Activated CD4-positive, alpha-beta T cell treated with anti-CD3 and anti-CD28 coated beads, Interleukin-2, amount 50 U/mL, for 48 hours (primary cell): ENCODE measurements around the gene GYS2.

ENCODE experiments used
- DNase-seq, 2 experiments: peaks; one replicate each; pipeline ENCODE4 v3.0.0-alpha.2; 2020

GYS2 gene

DNA sequence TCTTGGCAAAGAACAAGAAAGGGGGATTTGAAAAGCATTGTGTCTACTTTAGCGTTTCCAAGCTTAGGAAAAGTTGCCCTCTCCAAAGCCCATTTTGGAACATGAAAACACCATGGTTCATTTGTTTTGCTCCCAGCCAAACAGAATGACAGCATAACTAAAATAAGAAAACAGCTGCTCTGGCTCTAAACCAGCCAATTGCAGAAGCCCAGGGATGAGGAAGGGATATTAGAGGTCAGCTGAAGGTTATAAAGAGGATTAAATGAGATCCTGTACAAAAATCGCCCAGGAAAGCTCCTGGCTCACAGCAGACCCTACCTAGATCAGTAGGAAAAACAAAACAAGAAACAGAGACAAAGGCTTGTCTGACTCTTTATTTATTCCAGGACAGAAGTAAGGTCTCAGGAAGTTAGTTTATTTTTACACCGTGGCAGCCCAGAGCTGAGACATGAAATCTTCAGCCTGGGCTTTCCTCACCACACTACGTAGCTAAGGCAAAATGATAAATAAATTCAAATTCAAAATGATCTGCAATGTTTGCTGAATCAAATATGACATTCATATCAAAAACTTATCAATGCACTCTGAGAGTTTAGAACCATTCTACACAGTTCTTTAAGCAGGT is 52.7 kb downstream of the GYS2 start:
- no peak for DNase-seq

DNA sequence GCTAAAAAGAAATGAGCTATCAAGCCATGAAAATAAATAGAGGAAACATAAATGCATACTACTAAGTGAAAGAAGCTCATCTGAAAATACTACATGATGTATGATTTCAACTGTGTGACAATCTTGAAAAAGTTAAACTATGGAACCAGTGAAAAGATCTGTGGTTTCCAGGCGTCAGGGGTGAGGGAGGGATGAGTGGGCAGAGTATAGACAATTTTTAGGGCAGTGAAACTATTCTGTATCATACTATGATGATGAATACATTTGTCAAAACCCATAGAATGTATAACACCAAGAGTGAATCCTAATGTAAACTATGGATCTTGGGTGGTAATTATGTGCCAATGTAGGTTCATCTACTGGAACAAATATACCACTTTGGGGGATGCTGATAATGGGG is 57.2 kb downstream of the GYS2 start:
- DNase-seq = peak; percentile 9 to 33

DNA sequence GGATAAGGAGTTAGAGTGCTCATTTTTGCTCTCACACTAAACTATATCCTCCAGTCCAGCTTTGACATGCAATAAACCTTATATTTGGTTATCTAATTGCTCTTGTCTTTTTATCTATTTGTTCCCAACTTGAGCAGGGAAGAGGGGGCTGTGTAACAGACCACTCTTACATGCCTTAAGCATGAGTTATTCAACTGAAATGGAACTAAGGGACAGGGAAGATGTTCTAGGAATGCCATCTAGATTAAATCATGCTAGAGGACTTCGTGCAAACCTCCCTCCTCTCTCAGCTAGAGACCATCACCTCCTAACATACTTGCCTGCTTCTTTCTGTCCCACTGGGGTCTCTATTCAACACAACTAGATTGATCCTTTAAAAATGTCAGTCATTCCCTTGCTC is 57.9 kb downstream of the GYS2 start:
- DNase-seq = no peak

DNA sequence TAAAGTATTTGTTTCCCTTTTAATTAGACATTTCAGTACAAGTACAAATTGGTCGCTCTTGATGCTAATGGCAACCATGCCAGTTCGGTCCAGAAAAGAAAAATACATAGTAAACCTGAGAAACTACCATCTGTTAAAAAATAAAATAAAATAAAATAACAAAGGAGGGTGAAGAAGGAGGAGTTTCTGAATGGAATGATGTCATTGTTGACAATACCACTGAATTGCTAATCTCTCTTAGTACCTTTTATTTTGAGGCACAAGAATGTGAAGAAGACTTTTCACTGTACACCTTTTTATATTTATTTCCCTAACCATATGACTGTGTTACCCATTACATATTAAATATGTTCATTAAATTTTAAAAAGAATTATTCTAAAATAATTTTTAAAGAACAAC is 59.1 kb downstream of the GYS2 start:
- no peak for DNase-seq

DNA sequence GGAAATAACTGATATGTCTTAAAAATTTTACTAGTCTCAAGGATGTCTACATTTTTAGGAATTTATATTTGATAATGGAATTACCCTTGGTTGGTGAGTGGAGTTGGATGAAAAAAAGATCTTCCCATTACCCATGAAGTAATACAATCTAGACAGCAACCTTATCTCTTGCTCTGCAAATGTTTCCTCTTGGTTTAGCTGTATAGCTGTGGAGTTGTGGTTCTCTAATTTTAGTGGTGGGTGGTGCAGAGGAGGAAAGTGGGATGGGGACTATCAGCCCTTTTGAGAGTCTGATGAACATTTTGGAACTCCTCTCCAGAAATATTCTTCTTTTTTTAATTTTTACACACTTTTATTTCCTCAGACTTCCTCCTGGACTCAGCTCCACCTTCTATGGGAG is 61.5 kb downstream of the GYS2 start:
- no peak for DNase-seq

DNA sequence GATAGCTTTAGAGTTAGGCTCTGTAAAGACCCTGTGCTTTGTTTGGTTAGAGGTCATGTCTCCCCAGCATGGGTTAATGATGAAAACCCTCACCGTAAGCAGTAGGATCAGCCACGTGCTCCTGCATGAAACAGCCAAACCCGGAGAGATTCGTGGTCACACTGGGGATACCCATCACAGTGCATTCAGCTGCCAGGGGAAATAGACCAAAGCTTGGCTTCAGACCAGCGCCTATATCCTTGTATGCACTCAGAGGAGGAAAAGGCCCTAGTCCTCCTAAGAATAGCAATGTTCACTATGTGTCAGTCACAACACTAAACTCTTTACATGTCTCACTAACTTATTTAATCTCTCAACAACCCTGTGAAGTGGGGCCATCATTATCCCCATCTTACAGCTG is 62.2 kb downstream of the GYS2 start:
- no peak for DNase-seq

DNA sequence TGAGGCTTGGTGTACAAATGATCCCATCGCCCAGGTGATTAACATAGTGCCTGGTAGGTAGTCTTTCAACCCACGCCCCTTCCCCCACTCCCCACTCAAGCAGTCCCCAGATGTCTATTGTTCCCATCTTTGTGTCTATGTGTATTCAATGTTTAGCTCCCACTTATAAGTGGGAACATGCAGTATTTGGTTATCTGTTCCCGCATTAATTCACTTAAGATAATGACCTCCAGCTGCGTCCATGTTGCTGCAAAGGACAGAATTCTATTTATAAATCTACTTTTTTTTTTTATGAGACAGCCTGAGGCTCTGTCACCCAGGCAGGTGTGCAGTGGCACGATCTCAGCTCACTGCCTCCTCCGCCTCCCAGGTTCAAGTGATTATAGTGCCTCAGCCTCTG is 62.9 kb downstream of the GYS2 start:
- no peak for DNase-seq

DNA sequence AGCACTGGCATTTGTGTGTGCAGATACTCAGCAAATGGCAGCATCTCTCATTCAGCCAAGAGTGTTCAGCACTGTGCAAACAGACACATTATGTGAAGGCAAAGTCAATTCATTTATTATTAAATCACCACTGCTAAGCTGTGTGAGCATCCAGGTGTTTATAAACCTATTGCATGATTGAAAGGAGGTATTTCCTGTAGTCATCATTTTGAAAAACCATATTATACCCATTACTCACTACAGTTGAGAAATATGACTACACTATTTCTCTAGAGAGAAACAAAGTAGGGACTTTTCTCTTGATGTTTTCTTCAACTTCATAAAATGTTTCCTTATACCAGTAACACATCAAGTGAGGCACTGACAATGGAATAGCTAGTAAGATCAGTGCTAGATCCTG is 64.8 kb downstream of the GYS2 start:
- DNase-seq = no peak

DNA sequence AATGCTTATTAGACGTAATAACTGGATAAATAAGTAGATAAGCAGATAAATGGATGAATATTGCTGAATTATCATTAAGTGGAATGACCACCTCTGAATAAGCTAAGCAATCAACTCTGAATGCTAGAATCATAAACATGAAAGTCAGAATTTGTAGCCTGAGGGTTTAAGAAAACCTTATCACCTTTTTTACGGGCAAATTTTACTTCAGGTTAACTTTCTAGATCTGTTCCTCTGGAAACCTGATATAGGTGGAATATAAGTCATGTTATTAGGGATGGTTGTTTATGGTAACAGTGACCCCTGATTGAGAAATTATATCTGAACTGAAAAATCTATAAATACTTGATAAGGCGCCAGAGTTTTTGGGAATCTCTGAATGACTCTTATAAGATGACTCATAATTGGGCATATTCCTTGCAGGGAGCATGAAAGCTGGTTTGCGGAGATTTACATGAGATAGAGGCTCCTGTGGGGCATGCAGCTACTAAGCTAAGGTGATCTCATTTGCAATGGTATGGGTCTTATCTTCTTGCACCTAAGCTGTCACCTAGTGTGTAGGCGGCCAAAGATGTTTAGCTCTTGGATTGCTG is 66.5 kb downstream of the GYS2 start:
- no peak for DNase-seq

DNA sequence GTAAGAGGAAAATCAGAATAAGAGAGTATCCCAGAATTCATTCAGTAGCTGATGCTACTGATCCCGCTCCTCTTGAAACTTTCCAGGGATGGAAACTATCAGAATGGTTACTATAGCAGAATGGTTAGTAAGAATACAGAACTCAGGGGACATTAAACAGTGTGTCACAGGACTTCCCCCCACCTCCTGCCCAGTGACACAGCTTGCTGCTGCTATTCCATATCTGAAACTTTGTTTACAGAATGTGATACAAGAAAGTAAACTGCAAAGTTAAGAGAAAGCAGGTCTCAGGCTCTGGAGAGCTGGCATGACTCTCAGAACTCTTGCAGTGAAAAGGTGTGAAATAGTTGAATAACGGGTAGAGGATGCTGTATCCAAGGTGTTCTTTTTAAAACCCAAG is 75.2 kb downstream of the GYS2 start:
- DNase-seq = no peak

DNA sequence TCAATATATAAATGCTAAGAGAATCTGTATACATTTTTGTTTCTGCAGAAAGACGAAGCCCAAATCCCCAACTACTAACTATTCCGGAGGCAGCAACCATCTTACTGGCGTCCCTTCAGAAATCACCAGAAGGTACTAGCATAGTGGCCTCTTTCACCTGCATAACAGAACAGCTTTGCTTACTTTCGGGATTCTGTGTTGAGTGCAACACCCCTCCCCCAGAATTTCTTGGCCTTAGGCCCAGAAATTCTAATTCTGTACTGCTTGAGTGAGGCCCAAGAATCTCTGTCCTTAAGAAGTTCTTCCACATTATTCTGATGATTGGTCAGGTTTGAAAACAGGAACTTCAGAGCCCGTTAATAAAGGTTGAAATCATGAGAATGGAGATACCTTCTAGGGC is 75.7 kb downstream of the GYS2 start:
- no peak for DNase-seq

DNA sequence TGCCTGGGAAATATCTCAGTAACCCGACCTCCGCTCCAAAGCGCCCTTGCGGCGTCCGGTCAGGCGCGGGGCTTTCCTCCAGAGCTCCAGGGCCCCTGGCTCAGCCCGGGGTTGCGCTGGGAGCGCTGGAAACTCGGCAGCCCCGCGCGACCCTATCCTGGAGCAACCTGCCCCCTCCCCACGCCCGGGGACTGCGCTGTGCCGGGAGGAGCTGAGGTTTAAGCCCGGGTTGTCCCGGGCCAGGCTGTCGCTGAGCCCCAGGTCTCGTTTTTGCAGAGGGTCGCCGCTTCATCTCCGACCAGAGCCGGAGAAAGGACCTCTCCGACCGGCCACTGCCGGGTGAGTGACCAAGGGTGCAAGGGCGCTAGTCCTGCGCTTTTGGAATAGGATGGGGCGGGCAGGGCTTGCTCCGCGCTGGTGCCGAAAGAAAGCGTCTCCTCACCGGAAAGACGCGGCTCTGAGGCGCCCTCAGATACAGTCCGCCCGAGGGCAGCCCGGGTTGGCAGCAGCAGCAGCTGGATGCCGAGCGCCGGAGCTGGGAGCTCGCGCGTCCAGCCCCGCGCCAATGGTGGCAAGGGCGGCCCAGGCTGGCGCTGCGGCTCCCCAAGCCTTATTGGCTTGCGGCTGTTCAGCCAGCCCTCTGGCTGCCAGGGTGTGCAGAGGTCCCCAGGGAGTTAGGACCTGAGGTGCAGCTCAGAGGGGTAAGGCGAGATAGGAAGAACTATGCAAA is 77.0 kb downstream of the GYS2 start:
- DNase-seq = peak; percentile 67 to 71

DNA sequence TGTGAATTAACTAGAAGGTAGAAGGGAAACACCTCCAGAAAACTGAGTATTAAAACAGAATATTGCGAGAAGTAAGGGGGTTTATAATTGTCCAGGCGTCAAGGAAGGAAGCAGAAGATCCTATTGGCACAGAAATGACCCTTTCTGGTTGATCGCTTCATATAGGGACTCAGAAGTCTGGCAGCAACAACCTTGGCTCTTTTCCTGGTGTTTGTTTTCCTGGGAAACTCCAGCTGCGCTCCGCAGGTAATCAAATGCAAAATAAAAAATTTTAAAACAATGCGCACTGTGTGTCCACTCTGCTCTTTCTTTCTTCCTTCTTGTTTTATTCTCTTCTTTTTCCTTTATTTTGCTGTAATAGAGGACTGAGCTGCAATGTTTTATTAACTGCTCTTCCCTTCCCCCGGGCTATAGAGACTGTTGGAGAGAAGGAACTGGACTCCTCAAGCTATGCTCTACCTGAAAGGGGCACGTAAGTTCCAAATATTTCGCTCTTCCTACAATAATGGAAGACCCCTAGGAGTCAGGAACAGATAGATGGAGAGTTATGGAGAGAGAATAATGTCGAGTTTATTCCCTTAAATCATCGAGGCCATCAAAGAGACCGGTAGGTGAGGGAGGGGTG is 77.8 kb downstream of the GYS2 start:
- no peak for DNase-seq

DNA sequence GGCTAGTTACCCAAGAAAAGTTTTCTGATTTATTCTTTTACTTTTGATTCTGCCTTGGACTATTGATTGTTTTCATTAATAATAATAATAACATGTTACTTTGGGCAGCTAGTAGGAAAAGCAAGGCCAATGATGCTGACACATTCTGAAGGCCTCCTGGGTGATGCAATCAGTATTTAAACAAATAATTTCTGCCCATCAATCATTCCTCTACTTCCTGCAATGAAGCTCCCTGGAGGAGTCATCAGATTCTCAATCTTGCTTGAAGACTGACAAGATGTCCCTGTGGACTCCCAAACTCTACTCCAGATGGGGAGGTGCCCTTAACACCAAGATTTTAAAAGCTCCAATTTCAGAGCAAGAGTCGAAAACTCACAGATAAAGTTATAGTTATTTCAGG is 78.6 kb downstream of the GYS2 start, which contains the start of gene SPX:
SPX (plus strand) TSS at position 244 of the 400 bp plus-strand sequence. CDS start 177 bp downstream, outside the sequence.
- no peak for DNase-seq

DNA sequence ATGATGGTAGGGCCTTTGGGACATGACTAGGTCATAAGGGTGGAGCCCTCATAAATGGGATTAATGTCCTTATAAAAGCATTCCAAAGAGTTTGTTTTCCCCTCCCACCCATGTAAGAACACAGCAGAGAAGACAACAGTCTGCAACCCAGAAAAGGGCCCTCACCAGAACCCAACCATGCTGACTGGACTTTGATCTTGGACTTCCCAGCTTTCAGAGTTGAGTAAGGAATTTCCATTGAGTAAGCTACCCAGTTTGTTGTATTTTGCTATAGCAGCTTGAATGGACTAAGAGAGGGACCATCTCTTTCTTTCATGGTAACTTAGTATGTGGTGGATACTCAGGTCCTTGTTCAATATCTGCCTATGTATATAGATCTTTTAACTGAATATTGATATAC is 81.5 kb downstream of the GYS2 start:
- no peak for DNase-seq

DNA sequence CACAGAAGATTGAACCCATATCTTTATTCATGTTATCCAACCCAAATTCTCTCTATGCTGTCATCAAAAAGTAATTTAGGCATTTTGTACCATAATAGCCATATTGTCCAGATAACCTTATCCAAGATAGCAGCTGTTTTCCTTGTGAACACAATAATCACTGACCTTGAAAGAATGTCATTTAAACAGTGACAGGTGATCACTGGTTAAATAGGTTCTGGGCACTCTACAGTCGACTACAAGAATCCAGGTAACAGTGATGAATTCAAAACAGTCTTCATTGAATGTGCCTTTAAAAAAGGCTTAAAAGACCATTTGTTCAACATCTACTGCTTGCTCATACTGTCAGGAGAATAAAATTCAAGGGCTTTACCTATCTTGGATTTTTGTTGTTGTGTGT is 83.1 kb downstream of the GYS2 start:
- no peak for DNase-seq

DNA sequence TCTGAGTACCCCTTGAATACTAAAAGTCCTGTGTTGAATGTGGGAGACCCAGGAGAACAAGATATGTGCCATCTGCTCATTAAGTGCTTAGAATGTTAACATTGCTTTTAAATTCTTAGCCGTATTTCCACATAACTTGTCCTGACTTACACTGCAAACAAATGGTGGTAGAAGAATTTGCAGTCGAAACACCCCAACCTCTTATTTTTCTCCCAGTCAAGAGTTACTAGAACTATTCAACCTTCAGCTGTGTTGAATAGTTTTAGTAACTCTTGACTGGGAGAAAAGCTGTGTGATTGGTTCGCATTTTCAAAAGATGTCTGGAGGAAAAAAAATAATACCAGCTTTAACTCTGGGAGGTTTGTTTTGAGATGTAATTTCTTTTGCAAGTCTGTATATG is 86.2 kb downstream of the GYS2 start:
- no peak for DNase-seq

DNA sequence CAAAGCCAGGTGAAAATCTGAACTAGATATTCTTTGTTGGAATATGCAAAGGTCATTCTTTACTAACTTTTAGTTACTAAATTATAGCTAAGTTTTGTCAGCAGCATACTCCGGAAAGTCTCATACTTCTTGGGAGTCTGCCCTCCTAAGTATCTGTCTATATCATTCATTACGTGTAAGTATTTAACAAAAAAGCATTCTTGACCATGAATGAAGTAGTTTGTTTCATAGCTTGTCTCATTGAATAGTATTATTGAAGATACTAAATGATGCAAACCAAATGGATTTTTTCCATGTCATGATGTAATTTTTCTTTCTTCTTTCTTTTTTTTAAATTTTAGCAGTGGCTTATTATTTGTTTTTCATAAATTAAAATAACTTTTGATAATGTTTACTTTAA is 88.4 kb downstream of the GYS2 start:
- no peak for DNase-seq

DNA sequence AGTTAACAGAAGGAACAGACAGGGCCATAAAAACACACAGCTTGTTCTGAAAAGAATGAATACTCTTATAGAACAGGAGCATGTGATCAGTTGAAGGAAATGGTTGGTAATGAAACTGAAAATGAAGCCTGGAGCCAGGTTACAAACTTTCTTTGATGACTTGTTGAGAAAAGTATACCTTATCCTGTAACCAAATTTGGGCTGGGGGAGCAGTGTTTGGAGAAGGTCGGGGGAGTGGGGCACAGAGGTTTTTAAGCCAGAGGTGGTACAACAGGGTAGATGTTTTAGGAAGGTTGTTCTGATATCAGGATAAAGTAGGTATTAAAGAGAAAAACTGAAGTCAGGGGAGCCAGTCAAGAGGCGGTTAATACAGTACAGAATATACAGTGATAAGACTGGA is 94.9 kb downstream of the GYS2 start:
- no peak for DNase-seq

DNA sequence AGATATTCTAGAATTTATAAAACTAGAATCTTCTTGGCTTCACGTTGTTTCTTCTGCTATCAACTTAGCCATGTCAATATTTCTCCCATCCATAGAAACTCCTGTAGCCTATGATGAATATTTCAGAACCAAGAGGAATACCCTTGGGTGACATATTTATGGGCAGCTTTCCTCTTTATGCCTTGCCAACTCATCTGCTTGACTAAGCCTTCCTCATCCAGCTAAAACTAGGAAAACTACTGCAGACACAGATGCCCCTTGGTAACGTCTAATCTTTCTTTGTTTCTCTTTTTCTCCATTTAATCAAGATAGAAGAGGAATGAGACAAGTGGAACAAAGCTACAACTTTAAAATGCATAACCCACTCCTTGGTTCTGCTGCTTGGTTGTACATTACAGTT is 96.8 kb downstream of the GYS2 start:
- DNase-seq = no peak

DNA sequence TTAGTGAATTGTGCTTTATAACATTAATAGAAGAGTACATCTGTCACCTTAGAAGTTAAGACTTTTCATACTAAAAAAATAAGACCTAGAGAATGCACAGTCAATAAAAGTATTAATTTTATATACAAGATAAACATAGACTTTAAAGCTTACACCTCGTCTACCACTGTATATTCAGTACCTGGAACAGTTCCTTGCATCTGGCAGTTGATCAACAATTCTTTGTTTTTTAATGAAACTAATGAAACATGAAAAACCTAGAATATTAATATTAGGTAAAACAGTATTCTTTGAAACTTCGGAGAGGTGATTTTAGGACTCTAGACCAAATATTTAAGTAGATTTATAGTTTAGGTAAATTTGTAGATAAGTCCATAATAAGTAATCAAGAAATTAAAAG is 98.8 kb downstream of the GYS2 start:
- DNase-seq = no peak

DNA sequence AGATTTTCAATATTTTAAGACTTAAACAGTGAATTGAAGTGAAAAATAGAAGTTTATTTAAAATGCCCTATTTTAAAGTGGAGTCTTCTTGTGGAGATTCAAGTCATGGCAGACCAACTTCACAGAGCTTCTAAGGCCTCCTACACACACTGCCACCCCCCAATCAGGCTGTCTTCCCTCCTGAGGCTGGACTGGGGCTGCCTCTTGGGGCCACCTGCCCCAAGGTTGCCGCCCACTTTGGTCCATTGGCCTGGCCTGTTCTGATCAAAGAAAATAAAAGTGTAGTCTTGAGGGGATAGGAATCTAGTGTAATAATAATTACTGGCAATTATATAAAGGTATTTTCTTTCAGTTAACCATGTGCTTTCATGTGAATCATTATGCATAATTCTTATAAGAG is 101.8 kb downstream of the GYS2 start:
- no peak for DNase-seq

DNA sequence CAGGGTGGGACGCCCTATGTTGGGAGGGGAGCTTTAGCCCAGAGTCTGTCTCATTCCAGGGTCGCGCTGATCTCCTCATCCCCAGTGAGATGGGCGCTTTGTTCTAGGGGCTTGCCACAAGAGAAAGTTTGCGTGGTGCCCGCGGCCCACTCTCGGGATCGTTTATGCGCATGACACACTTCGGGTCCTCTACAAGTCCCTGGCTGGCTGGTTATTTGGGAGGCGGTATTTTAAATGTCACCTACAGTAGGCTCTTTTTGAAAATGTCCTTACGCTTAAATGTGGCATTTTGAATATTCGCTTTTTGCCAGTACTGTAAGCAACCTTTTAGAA is 102.5 kb downstream of the GYS2 start:
- DNase-seq = peak; percentile 38 to 46
